ENCODE results near the gene C3orf20. TPM values are rescaled to one million over a fixed set of nuclear protein-coding genes. Genes with fewer than 3 reads are reported as not detected.

Gene C3orf20
- total RNA-seq, 4 donors from 2014 or later = not detected

- 84 to 92% methylated on average over 15 to 24 of the region's 25 CpGs for WGBS, 2 donors
- H3K4me1 ChIP-seq = peaks cover 5 to 25% (median 7%) of the 10 kb centered on the region in 3 donors
- H3K36me3 ChIP-seq = peaks cover 0 to 14% (median 0%) of the 10 kb centered on the region in 3 donors
- no peak for TF ChIP-seq POLR2A (IDR thresholded peaks at IDR 0.05)
- TF ChIP-seq, protein P1, sequence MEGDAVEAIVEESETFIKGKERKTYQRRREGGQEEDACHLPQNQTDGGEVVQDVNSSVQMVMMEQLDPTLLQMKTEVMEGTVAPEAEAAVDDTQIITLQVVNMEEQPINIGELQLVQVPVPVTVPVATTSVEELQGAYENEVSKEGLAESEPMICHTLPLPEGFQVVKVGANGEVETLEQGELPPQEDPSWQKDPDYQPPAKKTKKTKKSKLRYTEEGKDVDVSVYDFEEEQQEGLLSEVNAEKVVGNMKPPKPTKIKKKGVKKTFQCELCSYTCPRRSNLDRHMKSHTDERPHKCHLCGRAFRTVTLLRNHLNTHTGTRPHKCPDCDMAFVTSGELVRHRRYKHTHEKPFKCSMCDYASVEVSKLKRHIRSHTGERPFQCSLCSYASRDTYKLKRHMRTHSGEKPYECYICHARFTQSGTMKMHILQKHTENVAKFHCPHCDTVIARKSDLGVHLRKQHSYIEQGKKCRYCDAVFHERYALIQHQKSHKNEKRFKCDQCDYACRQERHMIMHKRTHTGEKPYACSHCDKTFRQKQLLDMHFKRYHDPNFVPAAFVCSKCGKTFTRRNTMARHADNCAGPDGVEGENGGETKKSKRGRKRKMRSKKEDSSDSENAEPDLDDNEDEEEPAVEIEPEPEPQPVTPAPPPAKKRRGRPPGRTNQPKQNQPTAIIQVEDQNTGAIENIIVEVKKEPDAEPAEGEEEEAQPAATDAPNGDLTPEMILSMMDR (IDR thresholded peaks at IDR 0.05) = no peak
- no peak within 1 kb of the TSS for H3K27ac ChIP-seq
- no peaks in the 10 kb centered on the region for H3K9me3 ChIP-seq
- H3K27me3 ChIP-seq = peaks cover 0 to 31% (median 0%) of the 10 kb centered on the region in 4 donors
- H3K4me3 ChIP-seq = no peak within 1 kb of the TSS
- intact Hi-C loops (cut with DNase I) = no loop called here
- no peak for DNase-seq
These were observed 144.0 kb downstream of the C3orf20 start, which contains the start of gene FGD5 for GRCh38 chr3:14818804-14819500. Gene FGD5, plus strand, starts transcription at chr3:14818962. Its CDS starts 110 bp downstream, at chr3:14819072.

DNA sequence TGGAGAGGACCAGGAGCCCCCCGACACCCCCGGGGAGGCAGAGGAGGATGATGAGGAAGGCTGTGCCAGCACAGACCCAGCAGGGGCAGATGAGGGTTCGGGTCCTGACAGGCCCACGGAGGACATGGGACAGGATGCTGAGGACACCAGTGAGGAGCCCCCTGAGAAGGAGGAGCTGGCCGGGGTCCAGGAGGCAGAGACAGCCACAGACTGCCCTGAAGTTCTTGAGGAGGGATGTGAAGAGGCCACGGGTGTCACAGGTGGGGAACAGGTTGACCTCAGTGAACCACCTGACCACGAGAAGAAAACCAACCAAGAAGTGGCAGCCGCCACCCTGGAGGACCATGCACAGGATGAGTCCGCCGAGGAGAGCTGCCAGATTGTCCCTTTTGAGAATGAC, 144.7 kb downstream of the C3orf20 start:
- Histone ChIP-seq H3K4me3 (no peak overlapping the region), H3K9me3 (no peaks in the 10 kb centered on the region), H3K27ac (no peak overlapping the region), H3K36me3 (peaks cover 0 to 14% (median 0%) of the 10 kb centered on the region in 3 donors), H3K27me3 (peaks cover 0 to 30% (median 0%) of the 10 kb centered on the region in 4 donors), H3K4me1 (peaks cover 0 to 23% (median 7%) of the 10 kb centered on the region in 3 donors)
- intact Hi-C loops (cut with DNase I) = no loop called here
- DNase-seq = no peak
- TF ChIP-seq, protein P1 (IDR thresholded peaks at IDR 0.05) = no peak
- no peak for TF ChIP-seq POLR2A (IDR thresholded peaks at IDR 0.05)
- 72 to 74% methylated on average over 5 to 10 of the region's 10 CpGs for WGBS, 2 donors

DNA sequence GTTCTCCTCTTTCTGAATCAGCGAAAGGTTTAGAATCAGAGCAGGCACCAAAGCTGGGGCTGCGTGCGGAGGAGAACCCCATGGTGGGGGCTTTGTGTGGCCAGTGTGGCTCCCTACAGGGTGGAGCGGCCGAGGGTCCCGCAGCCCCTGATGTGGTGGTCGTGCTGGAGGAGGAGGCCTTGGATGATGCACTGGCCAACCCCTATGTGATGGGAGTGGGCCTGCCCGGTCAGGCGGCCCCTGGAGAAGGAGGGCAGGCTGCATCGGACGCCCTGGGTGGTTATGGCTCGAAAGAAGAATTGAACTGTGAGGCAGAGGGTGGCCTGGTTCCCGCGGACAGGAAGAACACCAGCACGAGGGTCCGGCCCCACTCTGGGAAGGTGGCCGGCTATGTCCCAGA, 145.2 kb downstream of the C3orf20 start:
- no peak for DNase-seq
- Histone ChIP-seq H3K27me3 (peaks cover 0 to 25% (median 0%) of the 10 kb centered on the region in 4 donors), H3K27ac (no peak overlapping the region), H3K36me3 (peaks cover 0 to 14% (median 0%) of the 10 kb centered on the region in 3 donors), H3K4me1 (peaks cover 0 to 22% (median 7%) of the 10 kb centered on the region in 3 donors), H3K9me3 (no peaks in the 10 kb centered on the region), H3K4me3 (no peak overlapping the region)
- 92 to 100% methylated on average over 1 to 5 of the region's 17 CpGs for WGBS, 2 donors
- intact Hi-C loops (cut with DNase I) = no loop called here
- TF ChIP-seq, protein P1 (IDR thresholded peaks at IDR 0.05) = no peak
- TF ChIP-seq POLR2A (IDR thresholded peaks at IDR 0.05) = no peak

DNA sequence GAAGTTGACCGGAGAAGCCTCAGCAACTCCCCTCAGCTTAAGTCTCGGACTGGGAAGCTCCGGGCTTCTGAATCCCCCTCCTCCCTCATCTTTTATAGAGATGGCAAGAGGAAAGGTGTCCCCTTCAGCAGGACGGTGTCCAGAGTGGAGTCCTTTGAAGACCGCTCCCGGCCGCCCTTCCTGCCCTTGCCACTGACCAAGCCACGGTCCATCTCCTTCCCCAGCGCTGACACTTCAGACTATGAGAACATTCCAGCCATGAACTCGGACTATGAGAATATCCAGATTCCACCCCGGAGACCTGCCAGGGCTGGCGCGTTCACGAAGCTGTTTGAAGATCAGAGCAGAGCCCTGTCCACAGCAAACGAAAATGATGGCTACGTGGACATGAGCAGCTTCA, 146.2 kb downstream of the C3orf20 start:
- Histone ChIP-seq H3K4me1 (peaks cover 0 to 22% (median 7%) of the 10 kb centered on the region in 3 donors), H3K9me3 (no peaks in the 10 kb centered on the region), H3K36me3 (peaks cover 0 to 14% (median 0%) of the 10 kb centered on the region in 3 donors), H3K27me3 (peaks cover 0 to 21% (median 0%) of the 10 kb centered on the region in 4 donors), H3K4me3 (no peak overlapping the region), H3K27ac (no peak overlapping the region)
- 88 to 90% methylated on average over 8 to 16 of the region's 16 CpGs for WGBS, 2 donors
- TF ChIP-seq, protein P1 (IDR thresholded peaks at IDR 0.05) = no peak
- no peak for TF ChIP-seq POLR2A (IDR thresholded peaks at IDR 0.05)
- DNase-seq = no peak
- intact Hi-C loops (cut with DNase I) = no loop called here

- intact Hi-C loops (cut with DNase I) = no loop called here
- H3K36me3 ChIP-seq = peaks cover 0 to 14% (median 0%) of the 10 kb centered on the region in 3 donors
- H3K4me1 ChIP-seq = peaks cover 0 to 22% (median 7%) of the 10 kb centered on the region in 3 donors
- peaks cover 0 to 21% (median 0%) of the 10 kb centered on the region in 4 donors for H3K27me3 ChIP-seq
- DNase-seq = no peak
- no peak for TF ChIP-seq POLR2A (IDR thresholded peaks at IDR 0.05)
- TF ChIP-seq, protein P1 (IDR thresholded peaks at IDR 0.05) = no peak
- WGBS, 2 donors = 66 to 82% methylated on average over 3 of the region's 3 CpGs
- H3K9me3 ChIP-seq = no peaks in the 10 kb centered on the region
- H3K4me3 ChIP-seq = no peak overlapping the region
- no peak overlapping the region for H3K27ac ChIP-seq
These were observed 147.2 kb downstream of the C3orf20 start for GRCh38 chr3:14822134-14822533.

Data from esophagus squamous epithelium (tissue), 5 donors.